GM12878 (cell line): ENCODE measurements around the gene OMD.

Experiments used
- CTCF ChIP-seq, 3 experiments: IDR thresholded peaks in 2 of 3; conservative IDR thresholded peaks in 1 of 3; 2 replicates each; pipeline ENCODE4 v1.5.1; 2011; ENCODE audit warnings: low read depth in 3 of 3, low read length in 3 of 3, mild to moderate bottlenecking in 3 of 3, control low read depth in 2 of 3, moderate library complexity in 2 of 3, inconsistent platforms in 1 of 3, mixed read lengths in 1 of 3; ENCODE audit not compliant: control insufficient read depth in 2 of 3, insufficient read depth in 1 of 3; ENCODE audit errors: extremely low read depth in 1 of 3
- JUND ChIP-seq: IDR thresholded peaks from 2 replicates; pipeline ENCODE4 v1.6.1; 2012; ENCODE audit warnings: low read depth, mild to moderate bottlenecking, low read length, improper control_type of control experiment, moderate library complexity
- POLR2A ChIP-seq: IDR thresholded peaks from 2 replicates; pipeline ENCODE4 v1.6.1; 2011; ENCODE audit warnings: low read depth, mild to moderate bottlenecking, low read length
- POLR2AphosphoS5 ChIP-seq: IDR thresholded peaks from 2 replicates; pipeline ENCODE4 v1.6.1; 2011; ENCODE audit warnings: mild to moderate bottlenecking, low read length, inconsistent platforms
- TF ChIP-seq, protein P1 (sequence below): IDR thresholded peaks from 2 replicates; pipeline ENCODE4 v1.6.1; 2011; ENCODE audit warnings: borderline replicate concordance, low read depth, mild to moderate bottlenecking, moderate library complexity, low read length; ENCODE audit not compliant: insufficient read depth, poor library complexity, severe bottlenecking

DNA sequence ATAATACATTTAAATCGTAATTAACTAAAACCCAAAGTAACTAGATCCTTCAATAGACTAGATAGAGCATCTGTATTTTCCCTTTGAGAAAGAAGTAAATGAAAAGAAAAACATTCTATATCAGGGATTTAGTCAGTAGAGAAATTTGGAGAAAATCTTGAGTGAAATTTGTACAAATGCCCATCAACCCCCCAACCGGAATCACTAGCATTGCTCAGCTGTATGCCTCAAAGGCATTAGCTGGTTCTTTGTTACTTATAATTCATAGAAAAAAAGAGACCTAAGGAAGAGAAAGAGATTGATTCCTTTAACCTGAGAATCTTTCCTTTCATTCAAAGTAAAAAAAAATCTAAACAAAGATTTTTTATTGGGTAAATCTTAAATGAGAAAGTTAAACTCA, 659 bp downstream of the OMD start:
- TF ChIP-seq, protein P1, sequence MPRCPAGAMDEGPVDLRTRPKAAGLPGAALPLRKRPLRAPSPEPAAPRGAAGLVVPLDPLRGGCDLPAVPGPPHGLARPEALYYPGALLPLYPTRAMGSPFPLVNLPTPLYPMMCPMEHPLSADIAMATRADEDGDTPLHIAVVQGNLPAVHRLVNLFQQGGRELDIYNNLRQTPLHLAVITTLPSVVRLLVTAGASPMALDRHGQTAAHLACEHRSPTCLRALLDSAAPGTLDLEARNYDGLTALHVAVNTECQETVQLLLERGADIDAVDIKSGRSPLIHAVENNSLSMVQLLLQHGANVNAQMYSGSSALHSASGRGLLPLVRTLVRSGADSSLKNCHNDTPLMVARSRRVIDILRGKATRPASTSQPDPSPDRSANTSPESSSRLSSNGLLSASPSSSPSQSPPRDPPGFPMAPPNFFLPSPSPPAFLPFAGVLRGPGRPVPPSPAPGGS = no peak
- TF ChIP-seq CTCF (IDR thresholded peaks at IDR 0.05 in 2 of 3, conservative IDR thresholded peaks at IDR 0.05 in 1 of 3; ENCODE audit: control insufficient read depth in 2 of 3, extremely low read depth in 1 of 3, insufficient read depth in 1 of 3, low read depth in 3 of 3, low read length in 3 of 3) (no peak), POLR2A (no peak), POLR2AphosphoS5 (no peak), JUND (no peak)
